Stomach (tissue), 9 donors: ENCODE data around the gene PITPNM3. TPM values are rescaled to one million over a fixed set of nuclear protein-coding genes. Genes with fewer than 3 reads are reported as not detected.

Experiments used
- DNase-seq, 2 donors: peaks; one replicate each; pipeline versions ENCODE4 v3.0.0 to v3.0.0-alpha.2; 2013 to 2019
- H3K27ac ChIP-seq, 5 donors: fragments of 200-600 bp in 4 of 5; sonication (generic) in 4 of 5; one replicate each; pipeline ENCODE4 v1.5.1; 2013 to 2019; ENCODE audit warnings: mild to moderate bottlenecking in 1 of 5, moderate library complexity in 1 of 5
- H3K27me3 ChIP-seq, 3 donors: fragments of 200-600 bp; sonication (generic); one replicate each; pipeline ENCODE4 v1.5.1; 2017 to 2019; ENCODE audit warnings: mixed run types in 1 of 3
- H3K36me3 ChIP-seq, 4 donors: fragments of 200-600 bp; sonication (generic); 1 replicate in 3 of 4; 2 replicates in 1 of 4; pipeline ENCODE4 v1.5.1; 2016 to 2019
- H3K4me1 ChIP-seq, 4 donors: fragments of 200-600 bp; sonication (generic); one replicate each; pipeline ENCODE4 v1.5.1; 2016 to 2019
- H3K4me3 ChIP-seq, 4 donors: fragments of 200-600 bp; sonication (generic) in 3 of 4; one replicate each; pipeline ENCODE4 v1.5.1; 2016 to 2019; ENCODE audit warnings: mild to moderate bottlenecking in 1 of 4
- H3K9me3 ChIP-seq, 4 donors: fragments of 200-600 bp; sonication (generic); one replicate each; pipeline ENCODE4 v1.5.1; 2016 to 2019
- EP300 ChIP-seq: sonication (generic); formaldehyde crosslinking; IDR thresholded peaks from one replicate; pipeline ENCODE4 v1.6.1; 2017; ENCODE audit warnings: antibody characterized with exemption
- POLR2A ChIP-seq, 4 donors: fragments of 450-650 bp; IDR thresholded peaks; one replicate each; pipeline ENCODE4 v1.6.1; 2016; ENCODE audit warnings: antibody characterized with exemption in 4 of 4, control low read depth in 2 of 4, mild to moderate bottlenecking in 1 of 4, moderate library complexity in 1 of 4
- POLR2AphosphoS5 ChIP-seq, 3 donors: sonication (generic); formaldehyde crosslinking; IDR thresholded peaks; one replicate each; pipeline ENCODE4 v1.6.1; 2016; ENCODE audit warnings: antibody characterized with exemption in 3 of 3
- WGBS, 5 donors: extraction: QIAGEN DNeasy Blood & Tissue Kit in 3 of 5; methylation state at CpG; one replicate each; pipeline versions ENCODE4 v1.1.5 to v1.1.7; 2013 to 2018; 5-methylcytosine and 5-hydroxymethylcytosine counted together
- intact Hi-C: fragments of 100-400 bp; cut with DNase I; formaldehyde crosslinking; loops from one replicate; pipeline ENCODE4 v1.15.1; 2023; ENCODE audit warnings: low total_unique reads
- polyA plus RNA-seq, 3 donors: library from polyadenylated mRNA; stranded (reverse); fragments of 200-250 nt; gene quantifications; one replicate each; pipeline ENCODE4 v1.2.3, GENCODE V29; 2013
- total RNA-seq, 5 donors: library from RNA; depleted of rRNA; stranded (reverse); fragments of >200 nt; gene quantifications; one replicate each; pipeline versions ENCODE4 v1.1.0 to v1.2.3, GENCODE V29; 2014 to 2016
- TF ChIP-seq, protein P1 (sequence below), 7 experiments: fragments of 450-650 bp in 4 of 7; fragments of 200-600 bp in 3 of 7; sonication (generic) in 3 of 7; IDR thresholded peaks; one replicate each; pipeline ENCODE4 v1.5.1; 2016 to 2019; ENCODE audit warnings: antibody characterized with exemption in 7 of 7, control low read depth in 2 of 7, mild to moderate bottlenecking in 1 of 7
- donor health status: healthy with polysubstance abuse.
- donor health status: Bipolar disorder and iron deficiency.
- donor health status: healthy.

PITPNM3 gene
- total and polyA plus RNA-seq, 8 donors: 1.1 to 19.3 (median 5.8) TPM

DNA sequence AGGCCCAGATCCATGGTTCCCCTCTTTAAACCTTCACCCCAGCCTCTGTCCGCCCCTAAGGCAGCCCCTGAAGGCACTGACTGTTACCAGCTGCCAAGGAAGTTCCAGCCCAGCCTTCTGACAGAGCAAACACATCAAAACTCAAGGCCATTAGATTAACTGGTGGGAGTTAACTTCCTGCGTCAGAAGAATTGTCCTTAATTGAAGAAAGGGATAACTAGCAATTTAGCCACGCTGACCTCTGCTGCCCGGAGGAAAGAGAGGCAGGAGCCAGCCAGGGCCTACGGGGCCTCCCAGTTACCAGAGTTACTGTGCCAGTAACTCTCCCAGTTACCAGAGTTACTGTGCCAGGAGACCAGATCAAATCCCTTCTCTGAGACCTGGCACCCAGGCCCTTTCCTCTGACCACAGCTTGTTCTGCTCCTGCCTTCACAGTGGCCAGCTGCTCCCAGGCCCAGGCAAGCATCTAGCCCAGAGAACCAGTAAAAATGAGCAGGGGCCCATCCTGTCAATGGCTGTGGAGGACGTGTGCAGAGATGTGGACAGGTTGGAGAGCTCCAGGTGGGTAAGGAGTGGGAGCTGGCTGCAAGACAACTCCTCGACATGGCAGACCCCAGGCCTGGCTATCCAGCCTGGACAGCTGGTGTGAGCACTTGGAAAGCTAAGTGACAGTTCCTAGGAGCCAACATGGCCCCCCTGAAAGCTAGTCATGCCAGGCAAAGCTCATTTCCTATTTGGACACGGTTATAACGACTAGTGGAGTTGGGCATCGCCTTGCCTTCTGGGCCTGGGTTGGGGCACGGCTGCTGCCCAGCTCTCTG is 2.8 kb upstream of the PITPNM3 start:
- Histone ChIP-seq H3K27ac (peak overlapping the region in 3 of 5 donors; percentile 2 to 88 (median 7)), H3K4me3 (no peak overlapping the region), H3K27me3 (peaks cover 0 to 37% (median 12%) of the 10 kb centered on the region in 3 donors), H3K9me3 (no peaks in the 10 kb centered on the region), H3K4me1 (peaks cover 16 to 45% (median 32%) of the 10 kb centered on the region in 4 donors), H3K36me3 (no peaks in the 10 kb centered on the region)
- peak in 1 of 2 donors; percentile 55 for DNase-seq
- WGBS, 5 donors: 62 to 76% (median 65%) methylated on average over 11 of the region's 11 CpGs
- intact Hi-C loops: no loop called here
- TF ChIP-seq EP300 (no peak), POLR2AphosphoS5 (IDR thresholded peaks at IDR 0.05) (no peak), POLR2A (IDR thresholded peaks at IDR 0.05) (no peak)
- TF ChIP-seq, protein P1, sequence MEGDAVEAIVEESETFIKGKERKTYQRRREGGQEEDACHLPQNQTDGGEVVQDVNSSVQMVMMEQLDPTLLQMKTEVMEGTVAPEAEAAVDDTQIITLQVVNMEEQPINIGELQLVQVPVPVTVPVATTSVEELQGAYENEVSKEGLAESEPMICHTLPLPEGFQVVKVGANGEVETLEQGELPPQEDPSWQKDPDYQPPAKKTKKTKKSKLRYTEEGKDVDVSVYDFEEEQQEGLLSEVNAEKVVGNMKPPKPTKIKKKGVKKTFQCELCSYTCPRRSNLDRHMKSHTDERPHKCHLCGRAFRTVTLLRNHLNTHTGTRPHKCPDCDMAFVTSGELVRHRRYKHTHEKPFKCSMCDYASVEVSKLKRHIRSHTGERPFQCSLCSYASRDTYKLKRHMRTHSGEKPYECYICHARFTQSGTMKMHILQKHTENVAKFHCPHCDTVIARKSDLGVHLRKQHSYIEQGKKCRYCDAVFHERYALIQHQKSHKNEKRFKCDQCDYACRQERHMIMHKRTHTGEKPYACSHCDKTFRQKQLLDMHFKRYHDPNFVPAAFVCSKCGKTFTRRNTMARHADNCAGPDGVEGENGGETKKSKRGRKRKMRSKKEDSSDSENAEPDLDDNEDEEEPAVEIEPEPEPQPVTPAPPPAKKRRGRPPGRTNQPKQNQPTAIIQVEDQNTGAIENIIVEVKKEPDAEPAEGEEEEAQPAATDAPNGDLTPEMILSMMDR (IDR thresholded peaks at IDR 0.05): no peak

DNA sequence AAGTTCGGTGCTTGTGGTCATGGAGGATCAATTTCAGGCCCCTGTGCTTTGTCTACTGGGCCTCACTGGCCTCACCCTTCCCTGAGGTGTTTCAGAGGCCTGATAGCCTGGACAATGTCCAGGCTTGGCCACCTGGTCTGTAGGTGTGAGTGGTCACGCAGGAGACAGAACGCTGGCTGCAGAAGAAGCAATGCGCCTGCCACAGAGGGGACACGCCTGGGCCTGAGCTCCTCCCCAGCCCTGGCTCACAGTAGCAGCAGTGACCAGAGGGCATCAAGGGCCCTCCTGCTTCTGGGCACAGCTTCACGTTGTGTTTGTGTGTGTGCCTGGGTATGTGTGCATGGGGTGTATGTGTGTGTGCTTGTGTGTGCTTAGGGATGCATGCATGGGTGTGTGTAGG is 1.9 kb upstream of the PITPNM3 start:
- H3K36me3 ChIP-seq: no peaks in the 10 kb centered on the region
- DNase-seq: peak in 1 of 2 donors; percentile 58
- intact Hi-C loops: no loop called here
- 33 to 71% (median 48%) methylated on average over 4 to 6 of the region's 6 CpGs for whole genome bisulfite sequencing, 5 donors
- no peak overlapping the region for H3K4me3 ChIP-seq
- TF ChIP-seq EP300 (no peak), POLR2A (IDR thresholded peaks at IDR 0.05) (no peak)
- TF ChIP-seq, protein P1 (IDR thresholded peaks at IDR 0.05): no peak
- H3K4me1 ChIP-seq: peaks cover 16 to 50% (median 35%) of the 10 kb centered on the region in 4 donors
- no peaks in the 10 kb centered on the region for H3K9me3 ChIP-seq
- H3K27me3 ChIP-seq: peaks cover 0 to 44% (median 12%) of the 10 kb centered on the region in 3 donors
- peak overlapping the region in 3 of 5 donors; percentile 2 to 88 (median 7) for H3K27ac ChIP-seq

DNA sequence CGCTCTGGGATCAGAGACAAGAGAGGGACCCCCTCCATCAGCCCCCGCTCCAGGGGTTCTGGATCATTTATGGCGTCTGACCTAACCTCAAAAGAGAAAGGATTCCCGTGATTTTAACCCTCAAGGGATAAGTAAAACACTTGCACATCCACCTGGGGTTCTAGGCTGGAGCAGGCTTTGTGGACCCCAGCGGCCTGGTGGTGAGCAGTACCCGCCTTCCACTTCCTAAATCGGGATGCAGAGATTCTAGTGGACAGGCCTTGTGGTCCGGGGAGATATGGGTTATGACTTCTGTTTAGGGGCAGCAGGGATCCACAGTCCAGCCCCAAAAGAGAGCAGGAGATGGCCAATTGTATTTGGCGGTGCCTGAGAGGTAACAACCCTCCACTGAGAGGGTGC is 684 bp upstream of the PITPNM3 start:
- H3K27me3 ChIP-seq: peaks cover 0 to 46% (median 12%) of the 10 kb centered on the region in 3 donors
- DNase-seq: no peak
- peaks cover 16 to 62% (median 42%) of the 10 kb centered on the region in 4 donors for H3K4me1 ChIP-seq
- intact Hi-C loops: no loop called here
- no peaks in the 10 kb centered on the region for H3K9me3 ChIP-seq
- 56 to 64% (median 56%) methylated on average over 8 to 9 of the region's 9 CpGs for WGBS, 5 donors
- TF ChIP-seq EP300 (no peak), POLR2A (IDR thresholded peaks at IDR 0.05) (no peak), POLR2AphosphoS5 (IDR thresholded peaks at IDR 0.05) (no peak)
- TF ChIP-seq, protein P1 (IDR thresholded peaks at IDR 0.05): no peak
- H3K4me3 ChIP-seq: peak overlapping the region; percentile 68 to 74 (median 71)
- no peaks in the 10 kb centered on the region for H3K36me3 ChIP-seq
- H3K27ac ChIP-seq: peak overlapping the region in 3 of 5 donors; percentile 70 to 88 (median 81)

DNA sequence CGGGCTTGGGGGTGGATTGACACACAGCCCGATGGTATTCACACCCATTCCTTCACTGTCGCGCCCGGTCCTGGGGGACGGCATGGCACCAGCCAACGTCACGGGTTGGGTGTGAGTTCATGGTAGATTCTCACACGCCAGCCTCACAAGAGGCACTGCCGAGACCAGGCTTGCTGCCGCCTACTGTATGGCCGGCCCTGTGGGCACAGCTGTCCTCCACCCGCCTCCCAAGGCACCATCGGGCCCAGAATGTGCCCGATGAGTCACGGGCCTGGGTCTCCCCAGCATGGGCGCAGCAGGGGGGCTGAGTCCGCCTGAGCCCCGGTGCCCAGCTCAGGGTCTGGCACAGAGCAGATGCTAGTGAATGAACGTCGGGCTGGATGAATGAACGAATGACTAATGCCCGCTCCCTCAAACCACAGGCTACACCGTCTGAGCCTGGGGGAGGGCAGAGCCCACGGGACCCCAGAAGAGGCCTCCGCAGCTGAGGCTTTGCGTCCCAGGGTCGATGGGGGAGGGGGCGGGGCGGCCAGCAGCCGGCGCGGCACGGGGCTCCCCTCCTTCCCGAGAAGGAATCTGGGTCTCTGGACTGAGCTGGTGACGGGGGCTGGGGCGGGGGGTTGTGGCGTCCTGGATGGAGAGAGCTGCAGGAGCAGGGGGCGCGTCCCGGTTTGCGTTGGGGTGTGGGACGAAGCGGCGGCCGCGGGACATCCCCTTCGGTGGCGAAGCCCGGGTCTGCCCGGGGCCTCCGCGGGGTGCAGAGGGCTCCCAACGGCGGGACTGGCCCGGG is 829 bp downstream of the PITPNM3 start:
- Histone ChIP-seq H3K27me3 (peaks cover 0 to 46% (median 12%) of the 10 kb centered on the region in 3 donors), H3K27ac (peak overlapping the region; percentile 10 to 88 (median 81)), H3K4me1 (peaks cover 16 to 77% (median 55%) of the 10 kb centered on the region in 4 donors), H3K4me3 (peak overlapping the region; percentile 68 to 74 (median 71)), H3K36me3 (no peaks in the 10 kb centered on the region), H3K9me3 (no peaks in the 10 kb centered on the region)
- peak; percentile 55 to 79 for DNase-seq
- TF ChIP-seq, protein P1 (IDR thresholded peaks at IDR 0.05): peak in 1 of 7 experiments; percentile 7
- TF ChIP-seq EP300: no peak
- no peak for TF ChIP-seq POLR2A (IDR thresholded peaks at IDR 0.05)
- TF ChIP-seq POLR2AphosphoS5 (IDR thresholded peaks at IDR 0.05): peak in 1 of 3 donors; percentile 48
- intact Hi-C loops: no loop called here
- WGBS, 5 donors: 1 to 3% (median 1%) methylated on average over 30 to 56 of the region's 56 CpGs
